Hematopoietic multipotent progenitor cell treated with erythropoietin and hydrocortisone succinate and interleukin-3 and kit ligand, for 4 days (in vitro differentiated cells): ENCODE measurements around the gene ROCK2.
A peak's percentile ranks its signal among the peaks of the same experiment; 100 is the strongest.

ENCODE experiments used
- DNase-seq: peaks from one replicate; pipeline ENCODE4 v3.0.0-alpha.2; 2015

ROCK2 gene

GRCh38 chr2:11228692-11229091, 115.7 kb downstream of the ROCK2 start:
- DNase-seq = peak; percentile 87

- no peak for DNase-seq
Observed at GRCh38 chr2:11227595-11227994, 116.8 kb downstream of the ROCK2 start.

- DNase-seq = peak; percentile 54
Observed at GRCh38 chr2:11224887-11225286, 119.5 kb downstream of the ROCK2 start.

- DNase-seq = no peak
Observed at GRCh38 chr2:11222845-11223244, 121.6 kb downstream of the ROCK2 start.

- no peak for DNase-seq
Observed at GRCh38 chr2:11220445-11220844, 124.0 kb downstream of the ROCK2 start.

GRCh38 chr2:11215407-11215806, 129.0 kb downstream of the ROCK2 start:
- no peak for DNase-seq

- DNase-seq = no peak
Observed at GRCh38 chr2:11214770-11215169, 129.7 kb downstream of the ROCK2 start.

GRCh38 chr2:11213975-11214374, 130.5 kb downstream of the ROCK2 start:
- no peak for DNase-seq

- DNase-seq = no peak
Observed at GRCh38 chr2:11213090-11213638, 131.3 kb downstream of the ROCK2 start.

GRCh38 chr2:11212645-11213044, 131.8 kb downstream of the ROCK2 start:
- no peak for DNase-seq

- no peak for DNase-seq
Observed at GRCh38 chr2:11208083-11208482, 136.4 kb downstream of the ROCK2 start.

GRCh38 chr2:11203480-11203879, 141.0 kb downstream of the ROCK2 start:
- peak; percentile 60 for DNase-seq

- DNase-seq = no peak
Observed at GRCh38 chr2:11201969-11202368, 142.5 kb downstream of the ROCK2 start.

GRCh38 chr2:11200651-11201050, 143.8 kb downstream of the ROCK2 start:
- DNase-seq = no peak

- no peak for DNase-seq
Observed at GRCh38 chr2:11196246-11196645, 148.2 kb downstream of the ROCK2 start.

- peak; percentile 69 for DNase-seq
Observed at GRCh38 chr2:11187731-11188130, 156.7 kb downstream of the ROCK2 start.

- DNase-seq = no peak
Observed at GRCh38 chr2:11187083-11187619, 157.3 kb downstream of the ROCK2 start.

- DNase-seq = no peak
Observed at GRCh38 chr2:11186145-11186544, 158.3 kb downstream of the ROCK2 start.

GRCh38 chr2:11182951-11183350, 161.5 kb downstream of the ROCK2 start:
- no peak for DNase-seq

- DNase-seq = no peak
Observed at GRCh38 chr2:11180653-11181052, 163.8 kb downstream of the ROCK2 start.

- DNase-seq = no peak
Observed at GRCh38 chr2:11179899-11180298, 164.5 kb downstream of the ROCK2 start.

- DNase-seq = no peak
Observed at GRCh38 chr2:11179196-11179595, 165.2 kb downstream of the ROCK2 start.

GRCh38 chr2:11177871-11178690, 166.4 kb downstream of the ROCK2 start:
- peak; percentile 15 for DNase-seq

- peak; percentile 59 for DNase-seq
Observed at GRCh38 chr2:11175293-11175795, 169.1 kb downstream of the ROCK2 start.
